Endothelial cell of umbilical vein (primary cell): Measurements from ENCODE around the gene GLB1L2. TPM values are rescaled to one million over a fixed set of nuclear protein-coding genes. Genes with fewer than 3 reads are reported as not detected.

Experiments used
- BruUV-seq: library from RNA; stranded (reverse); fragments of 400-500 nt; replicated peaks from 2 replicates; lab custom pipeline; 2021; lab: Mats Ljungman, UMichigan
- CTCF ChIA-PET: fragments of 300-600, 350-600 bp; sonication (Branson Sonifier 250); formaldehyde crosslinking; loops from one replicate; lab custom pipeline; 2021; ENCODE audit warnings: antibody characterized with exemption, inconsistent platforms; lab: Charles Lee
- POLR2A ChIA-PET: fragments of 300-600, 350-600 bp; sonication (Branson Sonifier 250); formaldehyde crosslinking; loops from one replicate; lab custom pipeline; 2021; ENCODE audit warnings: antibody characterized with exemption, inconsistent platforms; lab: Charles Lee
- DNase-seq: peaks from one replicate; pipeline ENCODE4 v3.0.0-alpha.2; 2011; ENCODE audit warnings: low read depth, low spot score
- FAIRE-seq: peaks from 2 replicates; lab custom pipeline; 2011; peaks lifted over from hg19 to GRCh38; lab: Jason Lieb, UNC
- H2AFZ ChIP-seq: 2 replicates; pipeline ENCODE4 v1.6.0; 2012; ENCODE audit warnings: low read depth, low read length, control low read depth, inconsistent platforms
- H3K27ac ChIP-seq: 2 replicates; pipeline ENCODE4 v1.5.1; 2011; ENCODE audit warnings: low read depth, mild to moderate bottlenecking, control low read depth, low read length, moderate library complexity; ENCODE audit not compliant: insufficient read depth
- H3K27me3 ChIP-seq, 2 experiments: 2 replicates each; pipeline versions ENCODE4 v1.6.0 to v1.6.1; 2011; ENCODE audit warnings: low read length in 2 of 2, mixed read lengths in 1 of 2; ENCODE audit not compliant: control insufficient read depth in 2 of 2, insufficient read depth in 2 of 2
- H3K36me3 ChIP-seq, 2 experiments: 2 replicates in 1 of 2; 3 replicates in 1 of 2; pipeline ENCODE4 v1.5.1; 2011; ENCODE audit warnings: low read length in 2 of 2, mild to moderate bottlenecking in 1 of 2, moderate library complexity in 1 of 2; ENCODE audit not compliant: control insufficient read depth in 2 of 2, insufficient read depth in 2 of 2; ENCODE audit errors: extremely low read depth in 1 of 2
- H3K4me1 ChIP-seq: 3 replicates; pipeline ENCODE4 v1.5.1; 2011; ENCODE audit warnings: mild to moderate bottlenecking, low read length; ENCODE audit not compliant: control insufficient read depth, insufficient read depth; ENCODE audit errors: extremely low read depth
- H3K4me2 ChIP-seq: 2 replicates; pipeline ENCODE4 v1.6.1; 2011; ENCODE audit warnings: low read length, control low read depth, mixed read lengths; ENCODE audit not compliant: insufficient read depth
- H3K4me3 ChIP-seq, 3 experiments: fragments of 200-600 bp in 1 of 3; sonication (generic), shearing (Covaris generic) in 1 of 3; replicated peaks in 1 of 3; 2 replicates each; pipeline ENCODE4 v1.5.1; 2011 to 2016; ENCODE audit warnings: control low read depth in 3 of 3, low read length in 3 of 3, mild to moderate bottlenecking in 2 of 3, inconsistent platforms in 1 of 3, low read depth in 1 of 3, moderate library complexity in 1 of 3; ENCODE audit not compliant: insufficient read depth in 1 of 3
- H3K79me2 ChIP-seq: 2 replicates; pipeline ENCODE4 v1.6.0; 2012; ENCODE audit warnings: low read length, inconsistent platforms; ENCODE audit not compliant: control insufficient read depth, insufficient read depth
- H3K9ac ChIP-seq: replicated peaks from 2 replicates; pipeline ENCODE3; 2011; ENCODE audit warnings: low read length, control low read depth; ENCODE audit not compliant: insufficient read depth; ENCODE audit errors: extremely low read depth
- H3K9me1 ChIP-seq: replicated peaks from 3 replicates; pipeline ENCODE4 v1.6.0; 2011; ENCODE audit warnings: mild to moderate bottlenecking, low read length; ENCODE audit not compliant: control insufficient read depth, insufficient read depth; ENCODE audit errors: extremely low read depth
- H3K9me3 ChIP-seq: replicated peaks from 2 replicates; pipeline ENCODE4 v1.5.1; 2012; ENCODE audit warnings: low read length, inconsistent platforms; ENCODE audit not compliant: control insufficient read depth, insufficient read depth
- H4K20me1 ChIP-seq: replicated peaks from 2 replicates; pipeline ENCODE3; 2011; ENCODE audit warnings: mild to moderate bottlenecking, low read length; ENCODE audit not compliant: control insufficient read depth, insufficient read depth; ENCODE audit errors: extremely low read depth
- FOS ChIP-seq: IDR thresholded peaks from 2 replicates; pipeline ENCODE4 v1.6.1; 2011; ENCODE audit warnings: mild to moderate bottlenecking, low read length, moderate library complexity, borderline replicate concordance; ENCODE audit not compliant: insufficient read depth
- GATA2 ChIP-seq: IDR thresholded peaks from 2 replicates; pipeline ENCODE4 v1.7.0; 2011; ENCODE audit warnings: low read depth, mild to moderate bottlenecking, moderate library complexity, mixed read lengths, low read length; ENCODE audit not compliant: insufficient read length, insufficient read depth
- JUN ChIP-seq: IDR thresholded peaks from 2 replicates; pipeline ENCODE4 v1.6.1; 2011; ENCODE audit warnings: borderline replicate concordance, low read depth; ENCODE audit not compliant: insufficient read length, insufficient read depth
- MYC ChIP-seq: IDR thresholded peaks from one replicate; pipeline ENCODE4 v1.6.1; 2011; ENCODE audit warnings: mild to moderate bottlenecking, low read depth, low read length
- POLR2A ChIP-seq: IDR thresholded peaks from 2 replicates; pipeline ENCODE4 v1.6.1; 2012; ENCODE audit warnings: low read depth, mild to moderate bottlenecking, control low read depth, low read length
- POLR2AphosphoS5 ChIP-seq: IDR thresholded peaks from 2 replicates; pipeline ENCODE4 v1.6.1; 2012; ENCODE audit warnings: low read depth, mild to moderate bottlenecking, control low read depth, low read length, moderate library complexity; ENCODE audit not compliant: insufficient read depth
- dilution Hi-C: fragments of 300-500 bp; cut with MboI; formaldehyde crosslinking; loops from one replicate; pipeline ENCODE4 v1.15.0; 2019; ENCODE audit warnings: low sequenced_read_pairs; ENCODE audit not compliant: extremely low pct_ligation_motif_present
- intact Hi-C: fragments of 100-400 bp; cut with micrococcal nuclease; formaldehyde crosslinking; loops from one replicate; pipeline ENCODE4 v1.10.0; 2022
- polyA plus RNA-seq, 4 experiments: library from polyadenylated mRNA; depleted of rRNA in 3 of 4; stranded (reverse) in 3 of 4; unstranded in 1 of 4; fragments of >200 nt; gene quantifications; 2 replicates each; pipeline versions ENCODE4 v1.2.1 to v1.2.3, GENCODE V29; 2011 to 2012; ENCODE audit warnings: missing spikeins in 1 of 4
- total RNA-seq: library from RNA; stranded (reverse); gene quantifications from 2 replicates; pipeline ENCODE4 v1.2.3, GENCODE V29; 2021
- TF ChIP-seq, protein P1 (sequence below): IDR thresholded peaks from 2 replicates; pipeline ENCODE4 v1.6.1; 2011; ENCODE audit not compliant: insufficient read depth, insufficient read length
- TF ChIP-seq, protein P2 (sequence below), 2 donors: IDR thresholded peaks; 1 replicate in 1 of 2; 2 replicates in 1 of 2; pipeline ENCODE4 v1.5.1; 2011; ENCODE audit warnings: low read length in 2 of 2, mild to moderate bottlenecking in 2 of 2, moderate library complexity in 2 of 2, control low read depth in 1 of 2, inconsistent platforms in 1 of 2, low read depth in 1 of 2; ENCODE audit not compliant: insufficient read depth in 1 of 2; ENCODE audit errors: extremely low read depth in 1 of 2

GLB1L2 gene
- total and polyA plus RNA-seq, 2 donors (not counting 3 experiments of a cell fraction or from before 2014, with no cell fraction given), result 0.55 to 0.59 TPM

DNA sequence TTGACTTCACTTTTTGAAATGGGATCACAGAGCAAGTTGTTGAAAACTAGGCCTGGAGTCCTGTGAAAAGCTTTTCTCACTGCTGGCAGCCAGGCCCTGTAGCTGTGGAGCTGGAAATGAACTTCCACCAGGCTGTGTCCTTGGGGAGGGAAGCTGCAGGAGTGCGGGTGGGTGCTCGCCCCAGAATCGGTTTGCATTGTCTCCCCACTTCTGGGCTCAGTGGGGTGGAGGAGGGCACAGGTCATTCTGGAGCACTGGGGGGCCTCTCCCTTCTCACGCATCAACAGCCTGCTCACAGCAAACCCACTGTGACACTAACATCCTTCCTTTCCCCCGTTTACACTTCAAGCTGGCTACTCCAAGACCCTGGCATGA is 15.2 kb downstream of the GLB1L2 start:
- intact Hi-C loops, result no loop called here
- H3K27me3 ChIP-seq, result no peaks in the 10 kb centered on the region
- CTCF ChIA-PET, result no interaction called here

DNA sequence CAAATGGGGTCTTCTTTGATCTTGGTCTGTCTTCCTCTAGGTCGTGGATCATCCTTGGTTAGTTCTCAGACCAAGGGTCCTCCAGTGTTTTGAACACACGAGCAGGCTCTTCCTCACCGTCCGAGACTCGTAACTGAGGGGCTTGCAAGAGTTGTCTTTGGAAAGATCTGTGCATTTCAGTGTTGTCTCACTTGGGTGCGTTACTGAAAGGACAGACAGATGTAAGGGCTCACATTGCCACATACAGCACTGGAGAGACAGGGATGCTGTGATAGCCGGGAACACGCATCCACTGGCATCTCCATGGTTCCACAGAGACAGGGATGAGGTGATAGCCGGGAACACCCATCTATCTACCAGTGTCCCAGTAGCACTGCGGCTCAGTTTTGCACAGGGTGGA is 15.7 kb downstream of the GLB1L2 start:
- Histone ChIP-seq H3K27me3 (no peaks in the 10 kb centered on the region), H2AFZ (no peak overlapping the region), H3K79me2 (no peaks in the 10 kb centered on the region), H3K4me3 (no peak overlapping the region), H4K20me1 (no peaks in the 10 kb centered on the region), H3K9me3 (no peaks in the 10 kb centered on the region), H3K9ac (no peak overlapping the region), H3K36me3 (no peaks in the 10 kb centered on the region), H3K27ac (no peak overlapping the region), H3K4me2 (no peak overlapping the region), H3K4me1 (no peaks in the 10 kb centered on the region), H3K9me1 (no peaks in the 10 kb centered on the region)
- intact Hi-C loops, result no loop called here
- ChIA-PET POLR2A (no interaction called here), CTCF (no interaction called here)
- DNase-seq, result no peak
- dilution Hi-C loops, result no loop called here
- no TSS peak for BruUV-seq
- TF ChIP-seq JUN (no peak), POLR2AphosphoS5 (no peak), FOS (no peak), GATA2 (no peak), POLR2A (no peak), MYC (no peak)
- TF ChIP-seq, protein P1, sequence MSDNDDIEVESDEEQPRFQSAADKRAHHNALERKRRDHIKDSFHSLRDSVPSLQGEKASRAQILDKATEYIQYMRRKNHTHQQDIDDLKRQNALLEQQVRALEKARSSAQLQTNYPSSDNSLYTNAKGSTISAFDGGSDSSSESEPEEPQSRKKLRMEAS, result no peak
- TF ChIP-seq, protein P2, sequence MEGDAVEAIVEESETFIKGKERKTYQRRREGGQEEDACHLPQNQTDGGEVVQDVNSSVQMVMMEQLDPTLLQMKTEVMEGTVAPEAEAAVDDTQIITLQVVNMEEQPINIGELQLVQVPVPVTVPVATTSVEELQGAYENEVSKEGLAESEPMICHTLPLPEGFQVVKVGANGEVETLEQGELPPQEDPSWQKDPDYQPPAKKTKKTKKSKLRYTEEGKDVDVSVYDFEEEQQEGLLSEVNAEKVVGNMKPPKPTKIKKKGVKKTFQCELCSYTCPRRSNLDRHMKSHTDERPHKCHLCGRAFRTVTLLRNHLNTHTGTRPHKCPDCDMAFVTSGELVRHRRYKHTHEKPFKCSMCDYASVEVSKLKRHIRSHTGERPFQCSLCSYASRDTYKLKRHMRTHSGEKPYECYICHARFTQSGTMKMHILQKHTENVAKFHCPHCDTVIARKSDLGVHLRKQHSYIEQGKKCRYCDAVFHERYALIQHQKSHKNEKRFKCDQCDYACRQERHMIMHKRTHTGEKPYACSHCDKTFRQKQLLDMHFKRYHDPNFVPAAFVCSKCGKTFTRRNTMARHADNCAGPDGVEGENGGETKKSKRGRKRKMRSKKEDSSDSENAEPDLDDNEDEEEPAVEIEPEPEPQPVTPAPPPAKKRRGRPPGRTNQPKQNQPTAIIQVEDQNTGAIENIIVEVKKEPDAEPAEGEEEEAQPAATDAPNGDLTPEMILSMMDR (IDR thresholded peaks at IDR 0.05; ENCODE audit: extremely low read depth in 1 of 2, insufficient read depth in 1 of 2, low read depth in 1 of 2, low read length in 2 of 2), result no peak
- FAIRE-seq, result no peak

More for the DNA sequence above, 15.2 kb downstream of the GLB1L2 start:
- POLR2A ChIA-PET, result no interaction called here
- DNase-seq, result no peak
- no peak overlapping the region for H3K9ac ChIP-seq
- TF ChIP-seq GATA2, result no peak
- TF ChIP-seq MYC, result no peak
- H4K20me1 ChIP-seq, result no peaks in the 10 kb centered on the region
- H3K27ac ChIP-seq, result no peak overlapping the region
- H3K4me1 ChIP-seq, result no peaks in the 10 kb centered on the region
- no peak overlapping the region for H2AFZ ChIP-seq
- FAIRE-seq, result no peak
- no peaks in the 10 kb centered on the region for H3K79me2 ChIP-seq
- no peak overlapping the region for H3K4me3 ChIP-seq
- H3K9me3 ChIP-seq, result no peaks in the 10 kb centered on the region
- BruUV-seq, result no TSS peak
- dilution Hi-C loops, result no loop called here
- H3K36me3 ChIP-seq, result no peaks in the 10 kb centered on the region
- no peak overlapping the region for H3K4me2 ChIP-seq
- no peaks in the 10 kb centered on the region for H3K9me1 ChIP-seq
